GM18502 (cell line): Measurements from ENCODE around the gene PDGFD.

ENCODE experiments used
- ATAC-seq: cut with Tn5 transposase; IDR thresholded peaks from one replicate; pipeline ENCODE4 v1.9.1; 2021; ENCODE audit warnings: mild to moderate bottlenecking; ENCODE audit not compliant: unreplicated experiment, poor library complexity

Gene PDGFD

DNA sequence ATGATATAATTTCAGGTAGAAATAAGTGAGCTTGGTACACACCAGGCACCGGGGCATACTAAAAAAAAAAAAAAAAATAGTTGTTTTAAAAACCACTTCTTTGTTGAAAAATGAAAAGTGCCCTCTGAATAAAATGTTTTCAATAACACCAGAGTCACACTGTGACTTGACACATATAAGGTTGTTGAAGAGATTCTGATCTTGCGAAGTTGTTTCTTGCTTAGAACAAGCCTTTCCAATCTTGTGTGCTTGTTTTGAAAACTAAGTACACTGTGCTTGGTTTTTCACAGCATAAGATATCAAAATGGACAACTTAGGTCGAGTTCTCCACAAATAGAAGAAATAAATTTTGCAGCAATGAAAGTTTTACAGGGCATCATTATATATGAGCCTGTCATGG, 17.0 kb downstream of the PDGFD start:
- no peak for ATAC-seq

DNA sequence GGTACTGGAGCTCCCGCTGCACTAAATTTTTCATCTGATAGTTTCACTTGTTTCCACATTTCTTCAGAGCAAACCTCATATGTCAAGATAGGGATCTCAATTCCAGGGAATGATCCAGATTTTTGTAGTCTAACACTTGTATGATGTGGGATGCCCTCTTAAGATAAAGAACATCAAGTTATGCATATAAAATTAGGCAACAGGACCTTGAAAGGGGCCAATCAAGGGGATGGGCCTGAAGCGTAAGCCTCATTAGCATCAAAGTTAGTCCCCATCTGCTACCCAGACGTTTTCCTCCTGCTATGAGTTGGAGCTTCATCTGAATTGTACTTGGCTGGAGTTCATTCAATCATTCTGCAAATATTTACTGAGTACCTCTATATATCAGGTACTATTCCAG, 17.5 kb downstream of the PDGFD start:
- ATAC-seq, result no peak

DNA sequence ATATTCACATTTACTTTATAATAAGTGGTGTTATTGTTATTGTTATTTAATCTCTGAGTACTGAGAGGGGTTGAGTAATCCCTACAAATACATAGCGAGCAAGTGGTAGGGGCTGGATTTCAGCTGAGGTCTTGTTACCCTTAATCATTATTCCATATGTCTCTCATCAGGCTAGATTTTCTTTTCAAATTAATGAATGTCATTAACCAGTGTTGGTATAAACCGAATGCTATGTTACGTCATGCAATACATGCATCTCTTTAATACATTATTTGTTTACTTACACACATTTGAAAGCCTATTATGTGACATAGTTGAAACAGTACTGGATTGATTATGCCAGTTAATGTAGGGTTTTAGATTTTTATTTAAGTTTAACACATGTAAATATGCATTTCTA, 18.9 kb downstream of the PDGFD start:
- no peak for ATAC-seq

DNA sequence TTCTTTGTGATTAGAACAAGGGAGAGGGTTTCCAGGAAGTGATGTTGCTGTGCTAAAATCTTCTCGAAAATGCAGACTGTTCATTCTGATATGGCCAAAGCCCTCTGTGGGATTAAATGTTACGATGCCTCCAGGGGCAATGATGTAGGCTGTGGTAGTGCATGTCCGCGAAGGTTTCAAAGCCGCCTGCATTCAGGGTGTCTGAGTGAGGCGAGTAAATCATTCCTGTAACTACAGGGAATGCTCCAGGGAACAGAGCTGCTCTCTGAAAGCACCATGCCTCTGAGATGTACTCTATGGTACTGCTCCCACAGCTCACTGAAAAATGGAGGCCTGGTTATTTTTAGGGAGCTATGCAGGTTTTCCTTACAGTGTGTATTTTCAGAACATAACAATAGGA, 21.2 kb downstream of the PDGFD start:
- no peak for ATAC-seq

DNA sequence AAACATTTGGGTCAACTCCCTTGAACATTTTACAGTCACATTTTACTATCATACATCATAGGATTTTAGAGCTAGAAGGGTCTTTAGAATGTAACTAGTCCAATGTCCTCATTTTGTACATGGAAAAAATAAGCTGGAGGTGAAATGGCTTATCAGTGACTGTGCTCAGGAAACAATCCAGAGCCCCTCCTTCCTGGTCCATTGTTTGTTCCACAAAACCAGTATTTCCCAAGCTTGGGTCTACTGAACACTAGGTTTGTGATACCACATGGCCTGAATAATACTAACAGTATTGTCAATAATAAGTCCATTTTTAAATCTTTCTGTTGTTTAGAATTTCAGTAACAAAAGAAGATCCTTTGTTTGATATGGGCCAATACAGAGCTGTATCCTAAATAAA, 27.1 kb downstream of the PDGFD start:
- ATAC-seq, result no peak

DNA sequence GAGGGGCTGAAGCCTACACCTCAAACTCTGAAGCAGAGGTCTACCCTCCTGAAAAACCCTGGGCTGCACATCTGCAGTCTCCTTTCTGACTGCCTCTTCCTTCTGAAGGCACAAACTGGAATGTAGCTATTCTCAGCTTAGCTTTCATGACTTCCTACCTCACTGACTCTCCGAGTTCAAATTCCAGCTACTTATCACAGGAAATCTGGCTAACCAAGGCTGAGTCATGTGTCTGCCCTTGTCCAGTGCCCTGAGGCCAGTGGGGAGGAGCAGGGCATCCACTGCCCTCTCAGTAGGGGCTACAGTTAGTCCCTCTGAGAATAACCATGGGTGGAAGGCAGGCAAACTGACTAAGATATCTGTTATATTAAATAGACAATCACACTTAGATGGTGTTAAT, 29.2 kb downstream of the PDGFD start:
- ATAC-seq, result no peak

DNA sequence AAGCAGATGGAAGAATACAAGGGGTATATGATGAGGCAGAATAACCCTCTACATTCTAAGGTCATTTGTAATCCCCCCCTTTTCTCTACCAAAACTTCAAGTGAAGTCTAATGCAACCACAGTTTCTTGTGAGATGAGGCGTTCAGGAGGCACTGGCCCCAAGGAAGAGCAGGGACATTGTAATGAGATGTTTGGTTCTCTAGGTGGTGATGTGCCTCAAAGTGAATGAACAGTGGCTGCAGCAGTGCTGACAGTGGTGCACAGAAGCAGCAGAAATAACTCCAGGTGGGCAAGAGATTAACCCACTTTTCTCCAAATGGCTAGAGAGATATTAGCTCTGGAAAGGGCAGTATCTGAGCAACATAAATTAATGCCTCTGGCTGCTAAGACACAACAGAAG, 33.8 kb downstream of the PDGFD start:
- ATAC-seq, result no peak

DNA sequence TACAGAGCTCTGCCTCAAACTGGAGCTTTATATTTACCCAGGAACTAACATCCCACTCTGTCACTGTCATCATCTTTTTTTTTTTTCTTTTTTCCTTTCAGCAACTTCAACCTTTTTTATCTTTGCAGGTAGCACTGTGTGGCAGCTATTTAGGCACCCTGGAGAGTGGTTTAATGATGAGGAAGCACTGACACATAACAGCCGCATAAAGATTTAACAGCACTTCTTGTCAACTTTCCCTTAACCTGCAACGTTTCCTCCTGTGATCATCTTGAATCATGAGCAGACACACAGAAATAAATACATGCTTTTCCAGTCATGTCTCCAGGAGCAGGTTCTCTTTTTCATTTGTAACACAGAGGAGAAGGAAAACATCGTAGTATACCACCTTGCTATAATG, 34.8 kb downstream of the PDGFD start:
- ATAC-seq, result no peak

DNA sequence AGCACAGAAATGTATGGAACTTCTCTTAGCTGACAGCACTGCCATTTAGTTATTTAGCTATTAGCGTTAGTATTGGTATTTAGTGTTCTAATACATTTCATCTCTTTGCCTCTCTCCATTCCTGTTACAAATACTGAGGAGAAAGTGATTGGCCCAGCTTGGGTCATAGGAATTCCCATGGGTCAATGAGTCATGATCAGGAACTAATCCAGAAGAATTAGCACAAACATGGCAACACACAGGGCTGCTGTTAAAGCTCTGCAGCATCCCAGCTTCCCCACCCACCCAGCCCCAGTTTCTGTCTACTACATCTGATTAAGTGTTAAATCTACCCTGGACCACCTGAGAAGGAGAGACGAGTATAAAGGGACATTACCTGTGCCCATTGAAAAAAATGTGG, 36.1 kb downstream of the PDGFD start:
- ATAC-seq, result no peak

DNA sequence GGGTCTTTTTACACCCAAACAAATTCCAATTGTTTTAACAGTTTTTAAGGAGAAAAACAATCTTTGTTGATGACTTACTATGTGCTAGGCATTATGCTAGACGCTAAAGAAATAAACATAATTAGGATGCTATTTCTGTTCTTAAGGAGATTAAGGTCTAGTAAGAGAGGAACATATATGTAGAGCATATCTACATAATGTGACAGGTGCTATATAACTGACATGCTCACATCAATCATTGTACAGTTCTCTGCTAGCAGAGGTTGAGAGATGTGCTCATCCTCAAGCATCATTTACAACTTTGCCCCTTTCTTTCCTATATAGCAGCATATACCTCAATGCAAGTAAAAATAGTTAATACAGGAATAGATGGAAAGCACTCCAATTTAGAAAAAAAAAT, 37.5 kb downstream of the PDGFD start:
- no peak for ATAC-seq

DNA sequence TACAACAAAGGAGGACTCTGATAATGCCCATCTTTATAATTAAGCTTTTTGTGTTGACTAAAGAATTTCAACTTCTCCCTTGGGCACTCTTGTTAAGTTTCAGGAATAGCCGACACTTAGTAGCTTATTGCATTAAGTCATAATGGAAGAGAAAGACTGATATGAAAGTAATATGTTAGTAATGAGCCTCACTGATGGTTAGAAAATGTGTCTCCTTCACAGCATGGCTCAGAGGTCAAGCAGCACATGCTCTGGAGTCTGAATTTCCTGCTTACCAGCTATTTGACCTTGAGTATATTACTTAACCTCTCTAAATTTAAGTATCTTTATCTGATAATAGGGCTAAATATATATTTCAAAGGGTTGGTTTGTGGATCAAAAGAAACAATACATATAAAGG, 39.0 kb downstream of the PDGFD start:
- peak; percentile 63 for ATAC-seq

DNA sequence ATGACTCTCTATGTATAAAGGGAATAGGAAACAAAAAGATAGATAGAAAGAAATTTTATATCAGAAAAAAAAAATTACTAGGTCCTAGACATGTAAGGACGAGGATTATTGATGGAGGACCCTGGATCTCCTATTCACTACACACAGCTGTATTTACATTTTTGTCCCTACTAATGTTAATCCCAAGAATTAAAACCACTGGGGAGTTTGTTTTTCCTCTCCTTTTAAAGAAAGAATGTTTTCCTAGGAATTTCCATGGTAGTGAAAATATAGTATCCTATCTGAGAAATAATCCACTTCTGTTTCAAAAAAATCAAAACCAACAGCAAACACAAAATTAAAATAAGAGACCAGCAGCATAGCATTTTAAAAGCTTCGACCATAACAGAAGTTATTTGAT, 41.1 kb downstream of the PDGFD start:
- ATAC-seq, result no peak

DNA sequence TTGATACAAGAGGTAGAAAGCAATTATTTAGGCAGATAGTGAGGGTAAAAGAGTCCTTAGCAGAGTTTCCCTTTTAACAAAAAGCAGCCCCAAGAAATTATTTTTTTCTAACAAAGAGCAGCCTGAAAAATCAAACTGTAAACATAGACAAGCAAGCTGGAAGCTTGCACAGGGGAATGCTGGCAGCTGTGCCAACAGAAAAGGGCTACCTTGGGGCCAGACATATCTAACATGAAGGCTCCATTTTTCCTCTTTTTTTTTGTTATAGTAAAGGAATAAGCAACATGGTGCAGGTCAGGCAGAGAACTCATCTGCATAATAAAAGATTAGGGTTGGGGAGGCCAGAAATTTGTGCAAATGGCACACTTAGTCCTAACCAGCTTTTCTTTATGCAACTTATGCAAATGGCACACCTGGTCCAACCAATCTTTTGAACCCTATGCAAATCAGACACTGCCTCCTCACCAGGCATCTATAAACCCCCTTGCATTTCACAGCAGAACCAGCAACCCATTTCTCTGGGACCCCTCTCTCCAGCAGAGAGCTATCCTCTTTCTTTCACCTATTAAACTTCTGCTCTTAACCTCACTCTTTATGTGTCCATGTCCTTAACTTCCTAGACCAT, 41.8 kb downstream of the PDGFD start:
- ATAC-seq, result no peak

DNA sequence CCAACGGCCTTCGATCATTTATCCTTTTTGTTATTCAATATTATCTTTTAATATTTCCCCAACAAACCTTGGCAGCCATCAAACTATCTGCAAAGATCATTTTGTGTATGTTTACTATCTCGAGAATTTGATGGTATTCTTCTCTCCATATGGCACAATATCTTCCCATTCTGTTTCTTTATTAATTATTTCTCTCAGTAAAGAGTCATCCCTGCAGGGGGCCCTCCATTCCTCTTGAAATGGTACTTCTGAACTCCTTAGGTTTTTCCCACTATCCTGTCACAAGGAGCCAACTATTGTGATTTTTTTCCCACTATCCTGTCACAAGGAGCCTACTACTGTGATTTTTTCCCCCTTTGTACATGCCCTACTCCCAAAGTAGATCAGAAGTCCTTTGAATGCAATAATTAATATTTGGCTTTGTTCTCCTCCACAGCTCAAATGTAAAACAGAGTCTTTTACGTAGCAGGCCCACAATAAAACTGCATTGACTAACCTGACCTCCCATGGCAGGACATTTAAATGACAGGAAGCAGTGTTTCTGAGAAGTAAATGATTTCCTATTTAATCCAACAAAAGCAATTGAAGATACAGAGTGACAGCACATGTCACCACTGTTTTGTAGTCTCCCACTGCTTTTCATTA, 43.3 kb downstream of the PDGFD start:
- ATAC-seq, result no peak

DNA sequence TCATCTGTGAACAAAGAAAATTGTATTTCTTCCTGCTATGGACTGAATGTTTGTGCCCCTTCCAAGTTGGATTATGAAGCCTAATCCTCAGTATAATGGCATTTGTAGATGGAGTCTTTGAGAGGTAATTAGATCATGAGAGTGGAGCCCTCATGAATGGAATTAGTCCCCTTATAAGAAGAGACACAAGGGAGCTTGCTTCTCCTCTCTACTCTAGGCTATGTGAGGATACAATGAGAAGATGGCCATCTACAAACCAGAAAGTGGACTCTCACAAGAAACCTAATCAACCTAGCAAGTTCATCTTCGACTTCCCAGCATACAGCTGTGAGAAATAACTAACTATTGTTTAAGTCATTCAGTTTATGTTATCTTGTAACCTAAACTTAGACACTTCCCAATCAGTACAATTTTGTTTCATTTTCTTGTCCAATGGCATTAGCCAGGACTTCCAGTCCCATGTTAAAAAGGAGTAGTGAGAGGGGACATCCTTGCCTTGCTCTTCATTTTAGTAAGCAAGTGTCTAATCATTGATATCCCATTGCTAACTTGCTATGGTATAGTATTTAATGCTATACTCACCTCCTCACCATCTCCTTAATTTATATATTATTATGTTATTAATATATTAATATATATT, 45.7 kb downstream of the PDGFD start:
- no peak for ATAC-seq

DNA sequence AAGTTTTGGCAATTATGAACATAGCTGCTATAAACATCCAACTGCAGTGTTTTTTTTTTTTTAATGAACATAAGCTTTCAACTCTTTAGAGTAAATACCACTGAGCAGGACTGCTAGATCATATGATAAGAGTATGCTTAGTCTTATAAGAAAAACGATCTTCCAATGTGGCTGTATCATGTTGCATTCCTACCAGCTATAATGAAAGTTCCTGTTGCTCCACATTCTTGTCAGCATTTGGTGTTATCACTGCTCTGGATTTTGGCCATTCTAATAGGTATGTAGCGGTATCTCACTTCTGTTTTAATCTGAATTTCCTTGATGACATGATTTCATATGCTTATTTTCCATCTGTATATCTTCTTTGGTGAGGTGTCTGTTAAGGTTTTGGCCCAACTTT, 50.4 kb downstream of the PDGFD start:
- ATAC-seq, result no peak

DNA sequence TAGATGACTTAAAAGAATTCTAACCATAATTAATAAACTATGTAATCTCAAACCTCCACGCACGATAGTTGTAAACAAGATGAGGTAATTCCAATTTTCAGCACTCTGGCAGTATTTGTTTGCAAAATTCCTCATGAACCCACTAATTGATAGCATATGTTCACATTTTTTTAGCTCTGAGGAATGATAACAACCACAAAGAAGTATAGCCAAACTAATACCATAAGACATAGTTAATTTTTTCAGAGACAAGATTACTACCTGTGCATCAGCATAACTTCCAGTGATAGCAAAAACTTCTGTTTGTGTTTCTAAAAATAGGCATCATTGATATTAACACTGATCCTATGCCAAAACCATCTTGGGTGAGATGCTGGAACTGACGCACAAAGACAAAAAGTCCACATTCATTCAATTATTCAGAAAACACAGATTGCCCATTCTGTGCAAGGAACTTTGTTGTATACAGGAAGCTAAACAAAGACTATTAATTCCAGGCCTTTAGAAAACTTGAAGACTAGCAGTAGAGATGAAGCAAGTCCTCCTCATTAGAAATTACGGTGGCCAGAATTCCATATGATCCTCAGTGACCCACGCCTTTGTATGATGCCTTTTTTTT, 57.7 kb downstream of the PDGFD start:
- no peak for ATAC-seq

DNA sequence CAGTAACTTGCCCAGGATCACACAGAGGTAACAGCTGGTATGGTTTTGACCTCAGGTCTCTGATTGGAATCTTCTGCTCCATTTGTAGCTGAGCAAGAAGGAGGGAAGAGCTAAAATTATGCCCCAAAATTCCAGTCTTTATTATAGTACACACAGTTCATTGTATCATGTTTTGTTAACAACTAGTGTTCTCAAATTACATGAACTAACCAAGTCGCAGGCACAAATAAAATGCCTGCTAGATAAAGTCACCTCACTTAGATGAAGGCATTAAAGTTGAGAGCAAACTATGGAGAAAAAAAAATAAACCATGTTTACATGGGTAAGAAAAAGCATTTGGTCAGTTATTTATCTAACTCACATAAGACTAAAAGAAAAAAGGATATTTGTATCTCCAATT, 58.8 kb downstream of the PDGFD start:
- ATAC-seq, result no peak

DNA sequence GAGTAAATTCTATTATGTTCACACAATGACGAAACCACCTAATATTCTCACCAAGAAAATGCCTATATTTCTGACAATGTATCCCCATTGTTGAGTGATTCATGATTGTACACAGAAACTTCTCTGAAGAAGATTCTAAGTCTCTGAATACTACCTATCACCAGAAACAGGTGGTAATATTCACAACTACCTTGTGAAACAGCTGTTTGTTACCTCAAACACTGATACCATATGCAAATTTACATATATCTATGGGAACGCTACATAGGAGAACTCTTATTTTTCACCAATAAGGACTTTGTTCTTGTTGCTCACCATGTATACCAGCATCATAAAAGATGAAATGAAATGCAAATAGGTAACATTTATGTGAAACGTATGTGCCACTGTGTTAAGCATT, 59.3 kb downstream of the PDGFD start:
- ATAC-seq, result no peak

DNA sequence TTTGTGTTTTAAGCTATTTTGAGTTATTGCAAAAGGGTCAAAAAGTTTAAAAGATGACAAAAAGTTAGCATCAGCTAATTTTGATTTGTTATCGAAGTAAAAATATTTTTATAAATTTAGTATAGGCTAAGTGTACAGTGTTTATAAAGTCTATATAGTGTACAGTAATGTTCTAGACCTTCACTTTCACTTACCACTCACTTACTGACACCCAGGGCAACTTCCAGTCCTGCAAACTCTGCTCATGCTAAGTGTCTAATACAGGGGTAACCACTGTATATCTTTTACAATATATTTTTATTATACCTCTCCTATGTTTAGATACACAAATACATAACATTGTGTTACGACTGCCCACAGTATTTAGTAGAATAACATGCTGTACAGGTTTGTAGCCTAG, 59.7 kb downstream of the PDGFD start:
- no peak for ATAC-seq

DNA sequence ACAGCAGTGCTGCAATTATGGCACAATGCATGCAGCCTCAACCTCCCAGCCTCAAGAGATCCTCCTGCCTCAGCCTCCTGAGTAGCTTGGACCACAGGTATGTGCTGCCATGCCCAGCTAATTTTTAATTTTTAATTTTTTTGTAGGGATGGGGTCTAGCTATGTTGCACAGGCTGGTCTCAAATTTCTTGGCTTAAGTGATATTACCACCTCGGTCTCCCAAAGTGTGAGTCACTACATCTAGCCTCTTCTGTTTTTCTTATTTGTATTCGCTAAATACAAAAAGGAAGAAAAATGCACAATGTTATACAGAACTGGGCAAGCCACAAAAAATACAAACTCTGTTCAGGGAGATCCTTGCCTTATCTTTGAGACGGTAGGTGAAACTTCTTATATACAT, 65.4 kb downstream of the PDGFD start:
- ATAC-seq, result no peak

DNA sequence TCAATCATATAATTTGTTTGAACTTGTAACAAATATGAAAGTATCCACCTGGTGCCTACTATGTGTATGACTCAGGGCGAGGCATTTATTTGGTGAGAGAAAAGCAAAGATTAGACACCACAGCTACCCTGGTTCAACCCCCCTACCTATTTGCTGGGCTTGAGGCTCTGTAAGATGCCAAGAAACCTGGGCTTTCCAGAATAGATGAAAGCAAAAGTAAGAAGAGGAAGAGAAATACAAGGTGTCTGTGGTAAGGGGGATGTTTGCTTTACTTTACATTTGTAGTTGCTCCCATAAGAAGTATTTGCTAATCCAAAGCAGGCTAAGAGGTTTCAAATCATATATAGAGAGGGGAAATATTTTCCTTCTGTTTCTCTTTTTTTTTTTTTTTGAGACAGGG, 65.8 kb downstream of the PDGFD start:
- peak; percentile 74 for ATAC-seq
